Esophagus mucosa (tissue), 1 donor: ENCODE data around the gene DSN1. TPM values are rescaled to one million over a fixed set of nuclear protein-coding genes. Genes with fewer than 3 reads are reported as not detected.
"Not testable (repeated sequence)": the region's sequence is repeated elsewhere in the genome, so short reads cannot be mapped to it uniquely, and the experiment has no call there.

Experiments
- ATAC-seq: fragments of 200-7000 bp; cut with Tn5 transposase; one replicate; pipeline ENCODE4 v1.9.1; 2020
- total RNA-seq: library from RNA; stranded (reverse); gene quantifications from one replicate; pipeline ENCODE4 v1.2.4, GENCODE V29; 2023
- donor health status: DM: yes; HTN: yes; CAD: no.

DSN1 gene, protein sequence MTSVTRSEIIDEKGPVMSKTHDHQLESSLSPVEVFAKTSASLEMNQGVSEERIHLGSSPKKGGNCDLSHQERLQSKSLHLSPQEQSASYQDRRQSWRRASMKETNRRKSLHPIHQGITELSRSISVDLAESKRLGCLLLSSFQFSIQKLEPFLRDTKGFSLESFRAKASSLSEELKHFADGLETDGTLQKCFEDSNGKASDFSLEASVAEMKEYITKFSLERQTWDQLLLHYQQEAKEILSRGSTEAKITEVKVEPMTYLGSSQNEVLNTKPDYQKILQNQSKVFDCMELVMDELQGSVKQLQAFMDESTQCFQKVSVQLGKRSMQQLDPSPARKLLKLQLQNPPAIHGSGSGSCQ
- 8.9 TPM for total RNA-seq

GRCh38 chr20:36773597-36774390 lies at the start of gene DSN1:
DSN1 (minus strand) TSS chr20:36773763; CDS start chr20:36771458, 2,305 bp downstream.
- peak; percentile 91 for ATAC-seq

- ATAC-seq: no peak
Observed at GRCh38 chr20:36823121-36823520, 49.6 kb upstream of the DSN1 start.

DNA sequence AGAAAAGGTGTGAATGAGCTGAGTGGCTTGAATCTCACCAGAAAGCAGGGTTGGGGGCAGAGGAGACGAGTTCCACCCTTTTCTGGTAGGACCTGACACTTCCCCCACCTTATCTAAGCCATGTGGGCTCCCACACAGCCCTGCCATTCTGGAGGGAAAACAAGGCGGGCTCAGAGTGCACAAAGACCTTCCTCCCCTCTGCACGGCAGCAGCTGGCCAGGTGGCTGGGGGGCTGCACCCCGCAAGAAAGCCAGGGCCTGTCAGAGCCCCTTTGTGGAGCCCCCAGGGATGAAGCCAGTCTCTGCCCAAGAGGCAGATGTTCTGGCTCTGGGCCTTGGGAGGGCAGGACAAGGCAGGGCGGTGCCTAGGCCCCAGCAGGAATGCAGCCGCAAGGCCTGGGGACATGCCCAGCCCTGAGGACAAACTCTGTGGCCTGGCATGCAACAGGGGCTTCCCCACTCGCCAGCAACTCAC lies 48.4 kb upstream of the DSN1 start:
- peak; percentile 46 for ATAC-seq

DNA sequence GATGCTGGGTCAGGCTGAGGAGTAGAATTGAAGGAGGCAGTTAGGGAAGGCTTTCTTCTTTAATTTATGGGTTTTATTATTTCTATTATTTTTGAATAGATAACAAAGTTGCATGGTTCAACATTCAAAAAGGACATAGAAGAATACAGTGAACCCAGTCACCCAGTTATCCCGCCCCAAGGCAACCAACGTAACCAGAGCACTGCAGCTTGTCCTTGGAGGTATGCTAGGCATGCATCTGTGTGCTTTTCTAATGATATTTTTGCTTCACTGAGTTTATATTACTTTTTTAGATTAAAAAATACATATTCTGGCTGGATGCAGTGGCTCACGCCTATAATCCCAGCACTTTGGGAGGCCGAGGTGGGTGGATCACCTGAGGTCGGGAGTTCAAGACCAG lies 47.4 kb upstream of the DSN1 start:
- no peak for ATAC-seq

GRCh38 chr20:36820073-36820472 lies 46.5 kb upstream of the DSN1 start:
- peak; percentile 5 for ATAC-seq

- peak; percentile 40 for ATAC-seq
Observed at GRCh38 chr20:36819659-36820058, 46.1 kb upstream of the DSN1 start.

DNA sequence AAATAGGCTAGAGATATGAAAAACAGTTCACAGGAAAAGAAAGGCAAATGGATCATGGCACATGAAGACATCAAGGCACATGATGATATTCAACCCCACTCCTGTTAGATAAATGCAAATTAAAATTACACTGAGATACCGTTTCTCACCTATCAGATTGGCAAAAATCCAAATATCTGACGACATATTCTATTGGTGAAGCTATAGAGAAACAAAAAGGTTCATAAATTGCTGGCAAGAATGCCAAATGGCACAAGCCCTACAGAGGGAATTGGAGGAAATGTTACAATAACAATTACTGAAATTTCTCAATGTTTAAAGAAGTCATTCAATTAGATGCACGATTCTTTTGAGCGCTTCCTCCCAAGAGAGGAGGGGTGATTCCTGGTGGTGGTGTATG lies 45.3 kb upstream of the DSN1 start:
- no peak for ATAC-seq

DNA sequence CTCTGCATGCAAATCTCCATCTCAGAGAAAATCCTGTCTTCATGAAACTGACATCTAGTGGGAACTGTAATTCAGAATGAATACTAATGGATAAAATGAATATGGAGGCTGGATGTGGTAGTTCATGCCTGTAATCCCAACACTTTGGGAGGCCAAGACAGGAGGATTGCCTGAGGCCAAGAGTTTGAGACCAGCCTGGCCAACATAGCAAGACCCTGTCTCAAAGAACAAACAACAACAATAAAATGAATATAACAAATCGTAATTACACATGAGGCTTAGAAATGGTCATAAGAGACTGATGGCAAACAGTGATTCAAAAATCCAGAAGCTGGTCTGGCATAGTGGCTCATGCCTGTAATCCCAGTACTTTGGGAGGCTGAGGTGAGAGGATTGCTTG lies 44.6 kb upstream of the DSN1 start:
- ATAC-seq: no peak

GRCh38 chr20:36817496-36817895 lies 43.9 kb upstream of the DSN1 start:
- no peak for ATAC-seq

GRCh38 chr20:36815454-36816091 lies 42.0 kb upstream of the DSN1 start:
- ATAC-seq: peak; percentile 5

- ATAC-seq: no peak
Observed at GRCh38 chr20:36812594-36813463, 39.3 kb upstream of the DSN1 start.

GRCh38 chr20:36808317-36809257 lies 35.0 kb upstream of the DSN1 start:
- ATAC-seq: peak; percentile 97

DNA sequence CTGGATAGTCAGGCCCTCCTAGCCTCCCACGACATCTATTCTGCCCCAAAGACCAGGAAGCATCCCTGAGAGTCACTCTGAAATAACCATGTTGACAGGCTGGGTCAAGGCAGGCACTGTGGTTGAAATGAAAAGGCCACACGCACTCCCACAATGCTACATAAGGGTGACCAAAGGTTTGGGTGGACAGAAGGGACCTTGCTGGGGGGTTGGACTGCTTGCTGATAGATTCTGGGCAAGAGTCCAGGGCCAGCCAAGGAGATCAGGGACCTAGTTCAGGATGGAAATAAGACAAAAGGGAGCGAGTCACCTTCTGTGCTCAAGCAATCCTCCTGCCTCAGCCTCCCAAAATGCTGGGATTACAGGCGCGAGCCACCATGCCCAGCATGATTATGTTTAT lies 32.5 kb upstream of the DSN1 start:
- ATAC-seq: no peak

GRCh38 chr20:36805396-36805795 lies 31.8 kb upstream of the DSN1 start:
- no peak for ATAC-seq

DNA sequence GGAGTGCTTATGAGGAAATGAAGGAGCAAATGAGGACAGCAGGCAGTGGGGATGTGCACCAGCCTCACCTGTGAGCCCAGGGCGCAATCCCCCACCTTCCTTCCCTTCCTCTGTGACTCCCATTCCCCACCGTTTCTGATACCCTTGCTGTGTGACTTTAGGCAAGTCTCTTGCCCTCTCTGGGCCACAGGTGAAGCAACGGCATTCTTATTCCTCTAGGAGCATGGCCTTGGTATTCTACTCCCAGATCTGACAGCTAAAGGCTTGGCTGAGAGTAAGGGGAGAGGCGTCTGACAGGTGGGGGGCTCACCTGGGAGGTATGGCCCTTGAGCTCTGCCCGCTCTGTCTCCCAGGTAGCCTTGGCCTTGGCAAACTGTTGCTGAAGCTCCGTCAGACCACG lies 30.9 kb upstream of the DSN1 start:
- no peak for ATAC-seq

- peak; percentile 68 for ATAC-seq
Observed at GRCh38 chr20:36802326-36803222, 29.0 kb upstream of the DSN1 start.

DNA sequence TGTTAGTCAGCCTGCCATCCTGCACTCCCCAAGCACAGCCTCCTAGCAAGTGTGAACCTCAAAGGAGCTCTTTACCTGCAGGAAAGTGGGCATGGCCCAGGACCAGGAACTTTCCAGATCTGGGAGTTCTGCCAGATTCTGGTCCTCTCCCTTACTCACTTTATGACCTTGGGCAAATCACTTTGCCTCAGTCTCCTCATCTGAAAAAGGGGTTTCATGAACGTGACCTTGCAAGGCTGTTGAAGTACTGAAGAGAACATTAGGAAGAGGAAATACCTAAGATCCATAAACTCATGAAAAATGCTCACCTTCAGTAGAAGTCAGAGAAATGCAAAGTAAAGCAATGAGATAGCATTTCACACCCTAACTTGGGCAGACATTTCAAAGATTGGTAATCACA lies 26.8 kb upstream of the DSN1 start:
- no peak for ATAC-seq

DNA sequence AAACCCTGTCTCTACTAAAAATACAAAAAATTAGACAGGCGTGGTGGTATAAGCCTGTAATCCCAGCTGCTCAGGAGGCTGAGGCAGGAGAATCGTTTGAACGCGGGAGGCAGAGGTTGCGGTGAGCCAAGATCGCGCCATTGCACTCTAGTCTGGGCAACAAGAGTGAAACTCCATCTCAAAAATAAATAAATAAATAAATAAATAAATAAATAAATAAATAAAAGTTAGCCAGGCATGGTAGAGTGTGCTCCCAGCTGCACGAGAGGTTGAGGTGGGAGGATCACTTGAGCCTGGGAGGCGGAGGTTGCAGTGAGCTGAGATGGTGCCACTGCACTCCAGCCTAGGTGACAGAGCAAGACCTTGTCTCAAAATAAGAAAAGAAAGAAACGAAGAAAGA lies 25.8 kb upstream of the DSN1 start:
- ATAC-seq: not testable (repeated sequence)

DNA sequence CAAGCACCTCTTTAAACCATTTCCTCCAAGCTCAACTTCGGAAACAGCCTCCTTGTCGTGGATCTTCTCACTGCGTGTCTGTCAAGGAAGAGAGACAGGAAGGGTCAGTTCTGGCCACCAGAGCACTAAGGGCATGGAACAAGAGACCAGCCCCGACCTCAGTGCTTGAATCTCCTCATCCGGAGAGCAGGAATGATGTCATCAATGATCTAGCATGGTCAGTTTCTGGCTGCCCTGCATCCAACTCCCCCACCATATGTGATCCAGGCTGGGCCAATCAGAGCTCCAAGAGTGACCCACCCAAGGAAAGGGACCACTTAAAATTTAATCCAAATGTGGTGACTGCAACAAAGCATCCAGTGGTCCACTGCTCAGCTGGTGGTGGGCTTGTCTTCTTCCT lies 23.3 kb upstream of the DSN1 start:
- ATAC-seq: no peak

DNA sequence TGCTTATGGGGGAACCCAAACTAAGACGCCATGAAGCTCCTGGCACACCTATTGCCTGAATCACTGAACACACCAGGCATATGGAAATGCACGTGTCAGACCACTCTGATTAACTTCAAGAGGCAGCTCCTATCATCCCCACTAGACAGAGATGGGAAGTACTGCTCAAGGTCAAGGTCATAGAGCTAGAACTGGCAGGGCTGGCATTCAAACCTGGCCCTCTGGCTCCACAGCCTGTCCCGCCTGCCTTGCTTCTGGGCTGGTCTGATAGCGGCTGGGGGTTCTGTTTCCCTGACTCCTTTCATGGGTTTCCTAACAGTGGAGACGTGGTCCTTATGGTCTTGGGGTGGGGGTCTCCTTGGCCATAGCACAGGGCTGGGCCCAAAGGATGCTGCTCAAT lies 22.6 kb upstream of the DSN1 start:
- no peak for ATAC-seq
